ENCODE data around the gene ZNF846. TPM values are rescaled to one million over a fixed set of nuclear protein-coding genes. Genes with fewer than 3 reads are reported as not detected.

The ZNF846 gene
- total and polyA plus RNA-seq, 2 donors (not counting 1 experiment from before 2014, with no cell fraction given), result 7.4 to 20.8 TPM

DNA sequence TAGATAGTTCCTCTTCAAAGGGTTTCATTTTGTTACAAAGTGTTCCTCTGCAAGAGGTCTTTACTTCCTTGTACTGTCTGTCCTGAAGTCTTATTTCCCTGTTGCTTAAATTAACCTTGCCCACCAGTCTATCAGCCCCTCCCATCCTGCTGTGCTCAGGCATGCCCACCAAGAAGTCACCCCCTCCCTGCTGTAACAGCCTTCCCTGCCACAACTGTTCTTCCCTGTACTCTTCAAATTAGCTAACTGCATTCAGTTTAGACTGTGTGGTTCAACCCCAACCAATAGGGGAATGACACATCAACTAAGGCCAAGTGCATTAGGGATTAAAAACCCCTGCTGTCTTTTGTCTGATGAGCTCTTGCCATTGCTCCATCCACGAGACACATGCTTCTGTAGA lies 59.2 kb downstream of the ZNF846 start:
- H3K4me1 ChIP-seq (ENCODE audit: control insufficient read depth, extremely low read depth, insufficient read depth, low read length), result no peaks in the 10 kb centered on the region

DNA sequence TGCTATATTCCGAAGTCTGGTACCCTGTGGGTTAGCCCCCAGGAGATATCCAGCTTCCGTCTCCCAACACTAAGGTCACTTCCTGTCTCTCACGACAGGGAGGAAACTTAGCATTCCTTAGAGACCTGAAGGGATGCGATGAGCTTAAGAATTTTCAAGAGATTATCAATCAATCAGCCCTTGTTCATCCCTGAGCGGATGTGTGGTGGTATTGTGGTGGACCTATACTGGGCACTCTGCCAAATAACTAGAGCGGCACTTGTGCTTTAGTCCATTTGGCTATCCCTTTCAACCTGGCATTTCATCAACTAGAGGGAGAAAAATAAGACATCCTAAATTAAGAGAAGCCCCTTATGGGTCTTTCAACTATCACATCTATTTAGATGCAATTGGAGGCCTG lies 62.7 kb downstream of the ZNF846 start:
- H3K27ac ChIP-seq (ENCODE audit: insufficient read depth, low read length), result no peak overlapping the region
- no peaks in the 10 kb centered on the region for H3K27me3 ChIP-seq (ENCODE audit: control insufficient read depth, insufficient read depth, low read length)
- H3K36me3 ChIP-seq (ENCODE audit: control insufficient read depth, insufficient read depth, low read length), result no peaks in the 10 kb centered on the region
- H3K9ac ChIP-seq (ENCODE audit: insufficient read depth, low read length), result no peak overlapping the region
- H3K4me2 ChIP-seq (ENCODE audit: extremely low read depth, insufficient read depth, low read length), result no peak overlapping the region
- no peak overlapping the region for H2AFZ ChIP-seq (ENCODE audit: low read length)
- H4K20me1 ChIP-seq (ENCODE audit: control insufficient read depth, extremely low read depth, insufficient read depth, low read length), result no peaks in the 10 kb centered on the region
- no peaks in the 10 kb centered on the region for H3K4me1 ChIP-seq (ENCODE audit: control insufficient read depth, extremely low read depth, insufficient read depth, low read length)
- no peak overlapping the region for H3K4me3 ChIP-seq (replicated peaks in 1 of 4; ENCODE audit: control extremely low read depth in 1 of 4, insufficient read depth in 1 of 4, low read depth in 3 of 4, low read length in 4 of 4)
- TF ChIP-seq, protein P1, sequence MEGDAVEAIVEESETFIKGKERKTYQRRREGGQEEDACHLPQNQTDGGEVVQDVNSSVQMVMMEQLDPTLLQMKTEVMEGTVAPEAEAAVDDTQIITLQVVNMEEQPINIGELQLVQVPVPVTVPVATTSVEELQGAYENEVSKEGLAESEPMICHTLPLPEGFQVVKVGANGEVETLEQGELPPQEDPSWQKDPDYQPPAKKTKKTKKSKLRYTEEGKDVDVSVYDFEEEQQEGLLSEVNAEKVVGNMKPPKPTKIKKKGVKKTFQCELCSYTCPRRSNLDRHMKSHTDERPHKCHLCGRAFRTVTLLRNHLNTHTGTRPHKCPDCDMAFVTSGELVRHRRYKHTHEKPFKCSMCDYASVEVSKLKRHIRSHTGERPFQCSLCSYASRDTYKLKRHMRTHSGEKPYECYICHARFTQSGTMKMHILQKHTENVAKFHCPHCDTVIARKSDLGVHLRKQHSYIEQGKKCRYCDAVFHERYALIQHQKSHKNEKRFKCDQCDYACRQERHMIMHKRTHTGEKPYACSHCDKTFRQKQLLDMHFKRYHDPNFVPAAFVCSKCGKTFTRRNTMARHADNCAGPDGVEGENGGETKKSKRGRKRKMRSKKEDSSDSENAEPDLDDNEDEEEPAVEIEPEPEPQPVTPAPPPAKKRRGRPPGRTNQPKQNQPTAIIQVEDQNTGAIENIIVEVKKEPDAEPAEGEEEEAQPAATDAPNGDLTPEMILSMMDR (conservative IDR thresholded peaks at IDR 0.05 in 1 of 2, IDR thresholded peaks at IDR 0.05 in 1 of 2; ENCODE audit: low read depth in 1 of 2, low read length in 2 of 2), result no peak
- no peak for TF ChIP-seq EZH2 (IDR thresholded peaks at IDR 0.05; ENCODE audit: low read length, missing control alignments)
- no peaks in the 10 kb centered on the region for H3K79me2 ChIP-seq (ENCODE audit: control insufficient read depth, insufficient read depth, low read length)
- no peaks in the 10 kb centered on the region for H3K9me3 ChIP-seq (ENCODE audit: control insufficient read depth, insufficient read depth, low read depth, low read length)
- DNase-seq (ENCODE audit: low read depth in 2 of 2), result no peak

More for the DNA sequence above, 59.2 kb downstream of the ZNF846 start:
- H3K79me2 ChIP-seq (ENCODE audit: control insufficient read depth, insufficient read depth, low read length), result no peaks in the 10 kb centered on the region
- no peak overlapping the region for H2AFZ ChIP-seq (ENCODE audit: low read length)
- TF ChIP-seq EZH2 (IDR thresholded peaks at IDR 0.05; ENCODE audit: low read length, missing control alignments), result no peak
- TF ChIP-seq, protein P1 (conservative IDR thresholded peaks at IDR 0.05 in 1 of 2, IDR thresholded peaks at IDR 0.05 in 1 of 2; ENCODE audit: low read depth in 1 of 2, low read length in 2 of 2), result no peak
- no peaks in the 10 kb centered on the region for H3K9me3 ChIP-seq (ENCODE audit: control insufficient read depth, insufficient read depth, low read depth, low read length)
- no peak overlapping the region for H3K9ac ChIP-seq (ENCODE audit: insufficient read depth, low read length)
- H3K27ac ChIP-seq (ENCODE audit: insufficient read depth, low read length), result no peak overlapping the region
- H3K4me3 ChIP-seq (replicated peaks in 1 of 4; ENCODE audit: control extremely low read depth in 1 of 4, insufficient read depth in 1 of 4, low read depth in 3 of 4, low read length in 4 of 4), result no peak overlapping the region
- no peaks in the 10 kb centered on the region for H4K20me1 ChIP-seq (ENCODE audit: control insufficient read depth, extremely low read depth, insufficient read depth, low read length)
- no peaks in the 10 kb centered on the region for H3K36me3 ChIP-seq (ENCODE audit: control insufficient read depth, insufficient read depth, low read length)
- no peak overlapping the region for H3K4me2 ChIP-seq (ENCODE audit: extremely low read depth, insufficient read depth, low read length)
- H3K27me3 ChIP-seq (ENCODE audit: control insufficient read depth, insufficient read depth, low read length), result no peaks in the 10 kb centered on the region
- DNase-seq (ENCODE audit: low read depth in 2 of 2), result no peak

DNA sequence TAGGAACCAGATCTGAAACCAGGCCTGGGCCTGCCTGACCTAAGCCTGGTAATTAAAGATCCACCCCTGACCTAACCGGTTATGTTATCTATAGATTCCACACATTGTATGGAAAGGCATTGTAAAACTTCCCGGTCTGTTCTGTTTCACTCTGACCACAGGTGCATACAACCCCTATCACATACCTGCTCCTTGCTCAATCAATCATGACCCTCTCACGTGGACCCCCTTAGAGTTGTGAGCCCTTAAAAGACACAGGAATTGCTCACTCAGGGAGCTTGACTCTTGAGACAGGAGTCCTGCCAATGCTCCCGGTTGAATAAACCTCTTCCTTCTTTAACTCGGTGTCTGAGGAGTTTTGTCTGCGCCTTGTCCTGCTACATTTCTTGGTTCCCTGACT lies 66.4 kb downstream of the ZNF846 start:
- Histone ChIP-seq H3K27ac (ENCODE audit: insufficient read depth, low read length) (no peak overlapping the region), H3K4me3 (replicated peaks in 1 of 4; ENCODE audit: control extremely low read depth in 1 of 4, insufficient read depth in 1 of 4, low read depth in 3 of 4, low read length in 4 of 4) (no peak overlapping the region), H4K20me1 (ENCODE audit: control insufficient read depth, extremely low read depth, insufficient read depth, low read length) (no peaks in the 10 kb centered on the region), H3K9me3 (ENCODE audit: control insufficient read depth, insufficient read depth, low read depth, low read length) (no peaks in the 10 kb centered on the region), H3K27me3 (ENCODE audit: control insufficient read depth, insufficient read depth, low read length) (no peaks in the 10 kb centered on the region), H3K4me2 (ENCODE audit: extremely low read depth, insufficient read depth, low read length) (no peak overlapping the region), H3K79me2 (ENCODE audit: control insufficient read depth, insufficient read depth, low read length) (no peaks in the 10 kb centered on the region), H3K9ac (ENCODE audit: insufficient read depth, low read length) (no peak overlapping the region), H2AFZ (ENCODE audit: low read length) (no peak overlapping the region), H3K4me1 (ENCODE audit: control insufficient read depth, extremely low read depth, insufficient read depth, low read length) (no peaks in the 10 kb centered on the region), H3K36me3 (ENCODE audit: control insufficient read depth, insufficient read depth, low read length) (no peaks in the 10 kb centered on the region)
- DNase-seq (ENCODE audit: low read depth in 2 of 2), result no peak
- TF ChIP-seq, protein P1 (conservative IDR thresholded peaks at IDR 0.05 in 1 of 2, IDR thresholded peaks at IDR 0.05 in 1 of 2; ENCODE audit: low read depth in 1 of 2, low read length in 2 of 2), result no peak
- no peak for TF ChIP-seq EZH2 (IDR thresholded peaks at IDR 0.05; ENCODE audit: low read length, missing control alignments)

Other genes with a start within 250 kb of the ZNF846 start
- gene ZNF426, start 230.1 kb downstream of the ZNF846 start, total RNA-seq, result 28.9 and 29.8 TPM in 2 replicates
- gene ZNF426, start 230.1 kb downstream of the ZNF846 start, polyA plus RNA-seq, result 10.1 and 12.4 TPM in 2 replicates
- 38.8 and 53.3 TPM in 2 replicates for gene ZNF121, start 184.2 kb downstream of the ZNF846 start, total RNA-seq
- gene ZNF121, start 184.2 kb downstream of the ZNF846 start, polyA plus RNA-seq, result 3.7 and 4.2 TPM in 2 replicates
- 52.6 and 53.5 TPM in 2 replicates for gene ZNF561, start 147.5 kb downstream of the ZNF846 start, total RNA-seq
- gene ZNF561, start 147.5 kb downstream of the ZNF846 start, polyA plus RNA-seq, result 26.7 and 34.1 TPM in 2 replicates
- 28.6 and 32.4 TPM in 2 replicates for gene ZNF562, start 93.6 kb downstream of the ZNF846 start, total RNA-seq
- 11.2 and 12.2 TPM in 2 replicates for gene ZNF562, start 93.6 kb downstream of the ZNF846 start, polyA plus RNA-seq
- gene FBXL12, start 50.3 kb upstream of the ZNF846 start, total RNA-seq, result 13.9 and 23.1 TPM in 2 replicates
- gene FBXL12, start 50.3 kb upstream of the ZNF846 start, polyA plus RNA-seq, result 20.3 and 20.7 TPM in 2 replicates
- gene UBL5, start 59.2 kb upstream of the ZNF846 start, total RNA-seq, result 151 and 154 TPM in 2 replicates
- 1,038 and 1,336 TPM in 2 replicates for gene UBL5, start 59.2 kb upstream of the ZNF846 start, polyA plus RNA-seq
- 76.8 and 98.8 TPM in 2 replicates for gene PIN1, start 66.6 kb upstream of the ZNF846 start, total RNA-seq
- 33.4 and 54.1 TPM in 2 replicates for gene PIN1, start 66.6 kb upstream of the ZNF846 start, polyA plus RNA-seq
- gene OLFM2, start 167.8 kb upstream of the ZNF846 start, total RNA-seq, result 0.66 and 1.0 TPM in 2 replicates
- gene OLFM2, start 167.8 kb upstream of the ZNF846 start, polyA plus RNA-seq, result 0.15 and 11.6 TPM in 2 replicates
- gene COL5A3, start 241.8 kb upstream of the ZNF846 start, total RNA-seq, result 0.77 and 1.2 TPM in 2 replicates
- 0.56 and 33.7 TPM in 2 replicates for gene COL5A3, start 241.8 kb upstream of the ZNF846 start, polyA plus RNA-seq
- not detected in 2 replicates for gene RDH8, start 244.7 kb upstream of the ZNF846 start, total RNA-seq
- gene RDH8, start 244.7 kb upstream of the ZNF846 start, polyA plus RNA-seq, result 0.06 TPM in 1 of 2 replicates, not detected in the other

Measured in fibroblast of lung (primary cell).